NCI-H2029 (cell line): ENCODE data around the gene TEX11.
"Not testable (repeated sequence)": the region's sequence is repeated elsewhere in the genome, so short reads cannot be mapped to it uniquely, and the experiment has no call there.

Experiments used
- DNase-seq: peaks from one replicate; lab custom pipeline; 2025; lab: John Stamatoyannopoulos, UW

TEX11 gene

GRCh38 chrX:70587158-70587557, 321.4 kb downstream of the TEX11 start:
- DNase-seq: not testable (repeated sequence)

DNA sequence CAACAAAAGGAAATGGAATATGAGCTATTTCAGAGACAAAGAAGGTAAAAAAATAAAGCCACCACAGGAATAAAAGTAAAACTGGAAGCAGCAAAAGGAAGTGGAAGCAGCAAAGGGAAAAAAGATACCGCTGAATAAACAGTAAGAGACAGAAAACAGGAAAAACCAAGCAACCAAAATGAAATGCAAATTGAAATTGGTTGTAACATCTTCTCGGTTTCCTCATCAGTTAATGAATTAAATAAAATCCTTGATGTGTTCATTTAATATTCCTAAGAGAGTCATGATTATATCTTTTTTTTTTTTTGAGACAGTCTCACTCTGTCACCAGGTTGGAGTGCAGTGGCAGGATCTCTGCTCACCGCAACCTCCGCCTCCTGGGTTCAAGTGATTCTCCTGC, 331.1 kb downstream of the TEX11 start:
- no peak for DNase-seq

GRCh38 chrX:70569922-70570576, 338.5 kb downstream of the TEX11 start:
- not testable (repeated sequence) for DNase-seq

- DNase-seq: no peak
These were observed 353.6 kb downstream of the TEX11 start for GRCh38 chrX:70554948-70555347.

GRCh38 chrX:70554523-70554922, 354.0 kb downstream of the TEX11 start:
- no peak for DNase-seq

GRCh38 chrX:70554081-70554480, 354.4 kb downstream of the TEX11 start:
- DNase-seq: no peak

- DNase-seq: no peak
These were observed 355.0 kb downstream of the TEX11 start for GRCh38 chrX:70553516-70553915.

DNA sequence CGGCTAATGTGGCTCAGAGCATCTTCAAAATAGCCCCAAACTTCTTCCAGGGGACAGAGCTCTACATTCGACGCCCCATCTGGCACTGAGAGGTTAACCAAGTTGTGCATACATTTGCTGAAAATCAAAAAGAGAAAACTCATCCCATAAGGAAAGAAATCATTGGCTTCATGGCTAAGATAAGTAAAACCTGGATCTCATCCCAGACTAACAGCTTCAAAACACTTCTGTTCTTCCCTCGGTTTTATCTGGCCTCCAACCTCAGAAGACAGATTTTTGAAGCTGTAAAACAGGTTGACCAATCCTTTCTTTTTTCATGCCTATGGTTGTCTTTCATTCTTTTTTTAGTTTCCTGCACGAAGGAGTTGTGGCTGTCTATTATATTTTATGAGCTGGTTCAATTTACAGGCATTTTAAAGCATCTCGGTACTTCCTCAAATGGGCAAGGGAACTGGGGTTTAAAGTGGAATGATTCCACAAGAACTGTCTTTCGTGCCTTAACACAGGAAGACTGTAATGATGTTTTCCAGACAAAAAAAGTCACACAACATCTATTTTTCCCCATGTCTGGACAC, 356.3 kb downstream of the TEX11 start:
- no peak for DNase-seq

GRCh38 chrX:70549429-70549828, 359.1 kb downstream of the TEX11 start:
- no peak for DNase-seq

GRCh38 chrX:70535198-70535597, 373.3 kb downstream of the TEX11 start:
- no peak for DNase-seq

DNA sequence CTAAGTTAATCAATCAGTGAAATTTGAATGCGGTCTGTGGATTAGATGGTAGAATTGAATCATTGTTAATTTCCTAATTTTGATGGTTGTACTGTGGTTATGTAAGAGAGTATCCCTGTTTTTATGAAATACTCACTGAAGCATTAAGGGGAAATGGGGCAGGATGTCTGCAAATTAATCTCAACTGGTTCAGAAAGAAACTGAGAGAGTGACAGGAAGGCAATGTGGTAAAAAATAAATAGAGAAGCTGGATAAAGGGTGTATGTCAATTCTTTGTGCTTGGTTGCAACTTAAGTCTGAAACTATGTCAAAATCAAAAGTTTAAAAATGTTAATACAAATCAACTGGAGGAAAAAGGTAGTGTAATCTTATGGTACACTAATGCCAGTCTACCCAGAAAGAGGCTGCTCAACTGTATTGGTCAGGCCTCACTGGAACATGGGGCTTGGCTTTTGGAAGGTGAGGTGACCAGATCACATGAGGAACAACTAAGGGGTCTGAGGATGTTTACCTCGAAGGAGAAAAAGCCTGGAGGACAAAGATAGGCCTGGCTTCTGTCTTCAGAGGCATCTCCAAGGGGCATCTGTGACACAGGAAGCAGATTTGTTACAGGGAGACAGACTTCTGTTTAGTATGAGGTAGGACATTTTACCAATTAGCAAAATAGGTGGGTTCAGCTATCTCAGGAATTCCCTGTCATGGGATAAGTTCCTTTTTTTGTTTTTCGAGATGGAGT, 380.7 kb downstream of the TEX11 start:
- no peak for DNase-seq

- no peak for DNase-seq
These were observed 381.5 kb downstream of the TEX11 start for GRCh38 chrX:70527053-70527452.

GRCh38 chrX:70525733-70526132, 382.8 kb downstream of the TEX11 start:
- DNase-seq: peak; percentile 38

GRCh38 chrX:70515692-70516091, 392.8 kb downstream of the TEX11 start:
- DNase-seq: not testable (repeated sequence)

DNA sequence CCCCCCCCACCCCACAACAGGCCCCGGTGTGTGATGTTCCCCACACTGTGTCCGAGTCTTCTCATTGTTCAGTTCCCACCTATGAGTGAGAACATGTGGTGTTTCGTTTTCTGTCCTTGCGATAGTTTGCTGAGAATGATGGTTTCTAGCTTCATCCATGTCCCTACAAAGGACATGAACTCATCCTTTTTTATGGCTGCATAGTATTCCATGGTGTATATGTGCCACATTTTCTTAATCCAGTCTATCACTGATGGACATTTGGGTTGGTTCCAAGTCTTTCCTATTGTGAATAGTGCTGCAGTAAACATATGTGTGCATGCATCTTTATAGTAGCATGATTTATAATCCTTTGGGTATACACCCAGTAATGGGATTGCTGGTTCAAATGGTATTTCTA, 393.2 kb downstream of the TEX11 start:
- not testable (repeated sequence) for DNase-seq

DNA sequence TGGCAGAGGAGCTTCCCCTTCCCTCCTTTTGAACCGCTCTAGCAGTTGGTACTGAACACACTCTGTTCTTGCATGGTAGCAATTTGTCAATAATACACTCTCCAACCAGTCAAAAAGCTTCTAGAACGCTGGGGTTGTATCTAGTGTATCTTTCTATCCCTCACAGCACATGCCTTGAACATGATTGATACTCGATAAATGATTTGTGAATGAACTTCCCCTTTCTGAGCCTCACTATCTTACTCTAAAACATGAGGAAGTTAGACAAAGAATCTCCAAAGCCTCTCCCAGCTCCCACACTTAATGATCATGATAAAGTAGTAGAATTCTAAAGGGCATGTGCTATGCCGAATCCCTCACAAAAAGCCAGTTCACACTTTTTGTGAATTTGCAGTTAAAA, 399.4 kb downstream of the TEX11 start:
- DNase-seq: no peak

GRCh38 chrX:70508296-70508911, 400.1 kb downstream of the TEX11 start:
- DNase-seq: peak; percentile 80

- no peak for DNase-seq
These were observed 403.1 kb downstream of the TEX11 start for GRCh38 chrX:70505451-70505841.

DNA sequence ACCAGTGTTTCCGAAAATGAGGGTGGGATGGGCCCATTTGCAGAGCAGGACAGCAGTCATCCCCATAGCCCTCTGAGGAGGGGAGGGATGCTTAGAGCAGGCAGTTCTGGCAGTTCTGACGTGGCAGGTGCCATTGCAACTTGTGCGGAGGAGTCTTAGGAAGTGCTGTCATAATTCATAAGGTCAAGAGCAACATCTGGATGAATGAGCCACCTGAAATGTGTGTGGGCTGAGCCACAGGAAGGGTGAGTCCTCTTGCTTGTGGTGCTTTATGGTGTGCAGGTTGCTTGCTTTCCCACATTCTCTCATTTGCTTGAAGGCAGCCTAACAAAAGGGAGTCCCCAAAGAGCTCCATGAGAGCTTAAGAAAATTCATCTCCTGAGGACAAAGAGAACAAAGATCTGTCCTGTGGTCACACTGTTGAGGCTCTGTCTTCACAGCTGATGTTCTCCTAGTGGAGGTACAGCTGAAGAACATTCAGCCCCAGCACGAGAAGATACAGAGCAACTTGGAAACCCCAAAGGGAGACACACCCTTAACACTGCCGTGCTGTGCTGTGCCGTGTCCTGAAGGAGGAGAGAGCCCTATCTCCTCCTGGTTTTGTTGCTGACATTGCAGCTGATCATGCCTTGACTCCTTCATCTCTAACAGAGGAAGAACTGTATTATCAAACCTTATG, 403.6 kb downstream of the TEX11 start:
- DNase-seq: no peak

DNA sequence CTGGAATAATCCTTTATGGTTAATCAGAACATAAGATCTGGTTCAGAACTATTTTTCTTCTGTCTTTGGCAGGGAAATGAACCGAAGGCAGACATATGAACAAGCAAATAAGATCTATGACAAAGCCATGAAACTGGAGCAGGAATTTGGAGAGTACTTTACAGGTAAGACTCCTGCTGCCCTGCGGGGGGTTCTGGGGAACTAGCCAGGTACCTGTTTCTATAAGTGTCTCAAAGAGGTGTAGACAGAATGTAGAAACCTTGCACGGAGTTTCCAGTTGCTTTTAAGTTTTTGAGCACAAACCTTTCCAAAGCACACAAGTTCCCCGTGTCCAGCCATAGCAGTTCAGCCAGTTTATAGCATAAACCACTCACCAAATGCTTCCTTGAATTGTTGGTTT, 407.7 kb downstream of the TEX11 start:
- no peak for DNase-seq

DNA sequence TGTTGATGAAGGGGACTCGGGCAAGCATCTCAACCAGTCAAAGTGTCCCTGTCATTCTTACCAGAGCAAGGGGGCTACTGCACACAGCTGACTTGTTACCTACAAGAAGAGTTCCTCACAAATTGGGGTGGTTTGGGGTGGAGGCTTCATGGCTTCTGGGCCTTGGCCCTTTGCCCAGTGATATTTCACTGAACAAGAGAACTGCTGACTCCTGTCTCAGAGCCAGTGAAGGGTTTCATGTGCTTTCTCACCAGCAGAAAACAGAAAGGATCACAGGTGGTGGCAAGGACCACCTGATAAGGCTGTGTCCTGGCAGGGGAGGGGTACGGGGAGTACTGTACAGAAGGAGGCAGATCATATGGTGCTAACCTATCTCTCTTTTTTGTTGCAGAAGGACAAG, 410.4 kb downstream of the TEX11 start:
- DNase-seq: no peak

- no peak for DNase-seq
These were observed 411.5 kb downstream of the TEX11 start for GRCh38 chrX:70497026-70497425.
